HG03175 (cell line): Measurements from ENCODE around the gene GIPC3.
"Not testable (repeated sequence)": the region's sequence is repeated elsewhere in the genome, so short reads cannot be mapped to it uniquely, and the experiment has no call there.

Experiments
- ATAC-seq: cut with Tn5 transposase; IDR thresholded peaks from one replicate; pipeline ENCODE4 v1.9.1; 2021; ENCODE audit warnings: mild to moderate bottlenecking, moderate library complexity; ENCODE audit not compliant: unreplicated experiment

GIPC3 gene

GRCh38 chr19:3615524-3616135 is 30.4 kb downstream of the GIPC3 start:
- no peak for ATAC-seq

- ATAC-seq: no peak
Observed at GRCh38 chr19:3617463-3617862, 32.2 kb downstream of the GIPC3 start.

- ATAC-seq: no peak
Observed at GRCh38 chr19:3618144-3618810, 33.0 kb downstream of the GIPC3 start.

- no peak for ATAC-seq
Observed at GRCh38 chr19:3618811-3619630, 33.7 kb downstream of the GIPC3 start.

- ATAC-seq: no peak
Observed at GRCh38 chr19:3619631-3620012, 34.3 kb downstream of the GIPC3 start.

- no peak for ATAC-seq
Observed at GRCh38 chr19:3620145-3620816, 35.0 kb downstream of the GIPC3 start.

- no peak for ATAC-seq
Observed at GRCh38 chr19:3620817-3621547, 35.7 kb downstream of the GIPC3 start.

GRCh38 chr19:3621689-3622088 is 36.4 kb downstream of the GIPC3 start:
- ATAC-seq: no peak

GRCh38 chr19:3622224-3622623 is 36.9 kb downstream of the GIPC3 start:
- no peak for ATAC-seq

GRCh38 chr19:3623716-3624115 is 38.4 kb downstream of the GIPC3 start:
- no peak for ATAC-seq

GRCh38 chr19:3625996-3626472 is 40.8 kb downstream of the GIPC3 start:
- no peak for ATAC-seq

- peak; percentile 91 for ATAC-seq
Observed at GRCh38 chr19:3626473-3627350, 41.4 kb downstream of the GIPC3 start, which contains the start of gene CACTIN. CACTIN (minus strand) TSS chr19:3626790; CDS start chr19:3626762, 28 bp downstream.

GRCh38 chr19:3627351-3627723 is 42.1 kb downstream of the GIPC3 start:
- ATAC-seq: no peak

- not testable (repeated sequence) for ATAC-seq
Observed at GRCh38 chr19:3628766-3629165, 43.5 kb downstream of the GIPC3 start.

- ATAC-seq: no peak
Observed at GRCh38 chr19:3631053-3631861, 46.0 kb downstream of the GIPC3 start.

- no peak for ATAC-seq
Observed at GRCh38 chr19:3632098-3632497, 46.8 kb downstream of the GIPC3 start.

GRCh38 chr19:3632739-3633558 is 47.7 kb downstream of the GIPC3 start:
- no peak for ATAC-seq

- ATAC-seq: no peak
Observed at GRCh38 chr19:3633559-3633988, 48.3 kb downstream of the GIPC3 start.
